ENCODE results near the gene RUNX3.

DNA sequence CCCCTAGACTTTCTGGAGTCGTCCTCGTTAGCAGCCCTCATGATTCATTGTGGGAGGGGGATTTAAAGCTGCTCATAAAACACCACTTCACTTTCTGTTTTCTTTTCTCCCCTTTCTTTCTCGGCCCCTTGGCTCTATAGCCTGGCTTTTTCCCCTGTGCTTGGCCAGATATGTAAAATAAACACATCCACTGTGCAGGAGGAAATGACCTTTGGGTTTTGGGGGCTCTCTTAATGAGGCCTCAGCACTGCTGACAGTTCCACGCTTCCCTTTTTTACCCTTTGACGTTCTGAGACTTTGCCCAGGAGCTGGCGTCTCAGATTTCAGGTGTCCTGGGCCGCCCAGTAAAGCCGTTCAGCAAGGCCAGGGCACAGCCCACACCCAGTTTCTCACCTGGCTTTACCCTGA, 65.7 kb downstream of the RUNX3 start:
- no peak for TF ChIP-seq POLR2A (IDR thresholded peaks at IDR 0.05; ENCODE audit: low read depth, low read length)
- no peak for TF ChIP-seq POLR2AphosphoS5 (IDR thresholded peaks at IDR 0.05; ENCODE audit: low read depth, low read length)
- TF ChIP-seq TAF1 (IDR thresholded peaks at IDR 0.05; ENCODE audit: borderline replicate concordance, low read depth, low read length) = no peak

Measured in GM12892 (cell line).